ENCODE results near the gene IVNS1ABP. TPM values are rescaled to one million over a fixed set of nuclear protein-coding genes. Genes with fewer than 3 reads are reported as not detected.
A peak's percentile ranks its signal among the peaks of the same experiment; 100 is the strongest.
"Not testable (repeated sequence)": the region's sequence is repeated elsewhere in the genome, so short reads cannot be mapped to it uniquely, and the experiment has no call there.

IVNS1ABP gene
- total RNA-seq, 1 experiment from 2014 or later: 208 TPM

DNA sequence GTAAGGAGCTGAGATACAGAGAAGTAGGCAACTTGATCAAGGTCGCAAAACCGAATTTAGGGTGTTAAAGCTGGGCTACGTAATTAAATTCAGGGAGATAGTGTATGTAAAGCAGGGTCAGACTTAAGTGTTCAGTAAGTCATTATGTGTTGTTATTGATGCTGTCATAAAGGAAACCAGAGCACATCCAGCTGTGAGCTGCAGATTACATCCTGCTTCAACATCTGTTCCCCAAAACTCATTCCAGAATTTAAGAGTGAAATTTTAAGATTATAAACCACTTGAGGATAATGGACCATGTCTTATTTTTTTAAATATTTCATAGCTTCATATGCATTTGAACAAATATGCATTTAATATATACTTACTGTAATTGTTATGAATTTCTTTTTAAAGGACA, 49.7 kb downstream of the IVNS1ABP start:
- H3K27me3 ChIP-seq (ENCODE audit: control insufficient read depth, insufficient read depth, low read length): no peaks in the 10 kb centered on the region
- H3K4me3 ChIP-seq (ENCODE audit: insufficient read depth, low read depth, low read length): no peak overlapping the region
- no peak for DNase-seq
- H3K36me3 ChIP-seq (replicated peaks; ENCODE audit: control insufficient read depth, insufficient read depth, low read length): no peaks in the 10 kb centered on the region

GRCh38 chr1:185265314-185265713, 51.7 kb downstream of the IVNS1ABP start:
- H3K4me3 ChIP-seq (ENCODE audit: insufficient read depth, low read depth, low read length): no peak overlapping the region
- no peaks in the 10 kb centered on the region for H3K27me3 ChIP-seq (ENCODE audit: control insufficient read depth, insufficient read depth, low read length)
- DNase-seq: no peak
- H3K36me3 ChIP-seq (replicated peaks; ENCODE audit: control insufficient read depth, insufficient read depth, low read length): no peaks in the 10 kb centered on the region

- Histone ChIP-seq H3K36me3 (replicated peaks; ENCODE audit: control insufficient read depth, insufficient read depth, low read length) (no peaks in the 10 kb centered on the region), H3K4me3 (ENCODE audit: insufficient read depth, low read depth, low read length) (no peak overlapping the region), H3K27me3 (ENCODE audit: control insufficient read depth, insufficient read depth, low read length) (no peaks in the 10 kb centered on the region)
- DNase-seq: no peak
Measured at GRCh38 chr1:185263780-185264179, 53.3 kb downstream of the IVNS1ABP start.

- no peak for DNase-seq
- Histone ChIP-seq H3K4me3 (ENCODE audit: insufficient read depth, low read depth, low read length) (no peak overlapping the region), H3K27me3 (ENCODE audit: control insufficient read depth, insufficient read depth, low read length) (no peaks in the 10 kb centered on the region), H3K36me3 (replicated peaks; ENCODE audit: control insufficient read depth, insufficient read depth, low read length) (no peaks in the 10 kb centered on the region)
Measured at GRCh38 chr1:185263292-185263691, 53.8 kb downstream of the IVNS1ABP start.

GRCh38 chr1:185262151-185262550, 54.9 kb downstream of the IVNS1ABP start:
- Histone ChIP-seq H3K36me3 (replicated peaks; ENCODE audit: control insufficient read depth, insufficient read depth, low read length) (no peaks in the 10 kb centered on the region), H3K4me3 (ENCODE audit: insufficient read depth, low read depth, low read length) (no peak overlapping the region)
- no peak for DNase-seq

DNA sequence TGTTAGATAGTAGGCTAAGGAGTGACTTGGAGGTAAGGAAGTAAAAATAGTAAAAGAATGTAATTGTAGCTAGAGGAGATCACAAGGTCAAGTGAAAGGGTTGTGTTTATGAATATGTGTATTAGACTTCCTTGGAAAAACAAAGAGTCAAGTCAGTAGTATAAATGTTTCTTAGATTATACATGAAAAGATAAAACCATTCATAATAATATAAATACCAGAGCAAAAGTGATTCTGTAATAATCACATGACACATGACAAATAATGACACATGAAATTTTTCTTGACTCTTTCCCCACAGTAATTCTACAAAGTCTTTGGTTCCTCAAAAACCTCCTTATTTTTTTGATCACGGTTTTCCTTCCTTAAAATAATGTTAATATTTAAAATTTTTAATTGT, 56.4 kb downstream of the IVNS1ABP start:
- no peaks in the 10 kb centered on the region for H3K36me3 ChIP-seq (replicated peaks; ENCODE audit: control insufficient read depth, insufficient read depth, low read length)
- H3K4me3 ChIP-seq (ENCODE audit: insufficient read depth, low read depth, low read length): no peak overlapping the region
- H3K27me3 ChIP-seq (ENCODE audit: control insufficient read depth, insufficient read depth, low read length): no peaks in the 10 kb centered on the region
- DNase-seq: no peak

More at GRCh38 chr1:185262151-185262550, 54.9 kb downstream of the IVNS1ABP start:
- H3K27me3 ChIP-seq (ENCODE audit: control insufficient read depth, insufficient read depth, low read length): no peaks in the 10 kb centered on the region

GRCh38 chr1:185258676-185259075, 58.4 kb downstream of the IVNS1ABP start:
- no peaks in the 10 kb centered on the region for H3K27me3 ChIP-seq (ENCODE audit: control insufficient read depth, insufficient read depth, low read length)
- H3K36me3 ChIP-seq (replicated peaks; ENCODE audit: control insufficient read depth, insufficient read depth, low read length): no peaks in the 10 kb centered on the region
- no peak for DNase-seq
- H3K4me3 ChIP-seq (ENCODE audit: insufficient read depth, low read depth, low read length): no peak overlapping the region

- no peak for DNase-seq
Measured at GRCh38 chr1:185257950-185258208, 59.2 kb downstream of the IVNS1ABP start.

GRCh38 chr1:185257116-185257949, 59.7 kb downstream of the IVNS1ABP start:
- H3K27me3 ChIP-seq (ENCODE audit: control insufficient read depth, insufficient read depth, low read length); DNase-seq; H3K36me3 ChIP-seq (replicated peaks; ENCODE audit: control insufficient read depth, insufficient read depth, low read length): not testable (repeated sequence)
- peak overlapping the region; percentile 21 for H3K4me3 ChIP-seq (ENCODE audit: insufficient read depth, low read depth, low read length)

More at GRCh38 chr1:185257950-185258208, 59.2 kb downstream of the IVNS1ABP start:
- H3K27me3 ChIP-seq (ENCODE audit: control insufficient read depth, insufficient read depth, low read length): no peaks in the 10 kb centered on the region
- no peaks in the 10 kb centered on the region for H3K36me3 ChIP-seq (replicated peaks; ENCODE audit: control insufficient read depth, insufficient read depth, low read length)
- no peak overlapping the region; the same call in 1 of the 2 replicates for H3K4me3 ChIP-seq (ENCODE audit: insufficient read depth, low read depth, low read length)

- H3K4me3 ChIP-seq (ENCODE audit: insufficient read depth, low read depth, low read length); H3K27me3 ChIP-seq (ENCODE audit: control insufficient read depth, insufficient read depth, low read length); DNase-seq; H3K36me3 ChIP-seq (replicated peaks; ENCODE audit: control insufficient read depth, insufficient read depth, low read length): not testable (repeated sequence)
Measured at GRCh38 chr1:185255595-185255994, 61.4 kb downstream of the IVNS1ABP start.

- not testable (repeated sequence) for H3K36me3 ChIP-seq (replicated peaks; ENCODE audit: control insufficient read depth, insufficient read depth, low read length); H3K27me3 ChIP-seq (ENCODE audit: control insufficient read depth, insufficient read depth, low read length); H3K4me3 ChIP-seq (ENCODE audit: insufficient read depth, low read depth, low read length); DNase-seq
Measured at GRCh38 chr1:185252404-185252803, 64.6 kb downstream of the IVNS1ABP start.

DNA sequence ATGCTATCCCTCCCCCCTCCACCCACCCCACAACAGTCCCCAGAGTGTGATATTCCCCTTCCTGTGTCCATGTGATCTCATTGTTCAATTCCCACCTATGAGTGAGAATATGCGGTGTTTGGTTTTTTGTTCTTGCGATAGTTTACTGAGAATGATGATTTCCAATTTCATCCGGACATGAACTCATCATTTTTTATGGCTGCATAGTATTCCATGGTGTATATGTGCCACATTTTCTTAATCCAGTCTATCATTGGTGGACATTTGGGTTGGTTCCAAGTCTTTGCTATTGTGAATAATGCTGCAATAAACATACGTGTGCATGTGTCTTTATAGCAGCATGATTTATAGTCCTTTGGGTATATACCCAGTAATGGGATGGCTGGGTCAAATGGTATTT, 65.1 kb downstream of the IVNS1ABP start:
- H3K4me3 ChIP-seq (ENCODE audit: insufficient read depth, low read depth, low read length); H3K27me3 ChIP-seq (ENCODE audit: control insufficient read depth, insufficient read depth, low read length); DNase-seq; H3K36me3 ChIP-seq (replicated peaks; ENCODE audit: control insufficient read depth, insufficient read depth, low read length): not testable (repeated sequence)

DNA sequence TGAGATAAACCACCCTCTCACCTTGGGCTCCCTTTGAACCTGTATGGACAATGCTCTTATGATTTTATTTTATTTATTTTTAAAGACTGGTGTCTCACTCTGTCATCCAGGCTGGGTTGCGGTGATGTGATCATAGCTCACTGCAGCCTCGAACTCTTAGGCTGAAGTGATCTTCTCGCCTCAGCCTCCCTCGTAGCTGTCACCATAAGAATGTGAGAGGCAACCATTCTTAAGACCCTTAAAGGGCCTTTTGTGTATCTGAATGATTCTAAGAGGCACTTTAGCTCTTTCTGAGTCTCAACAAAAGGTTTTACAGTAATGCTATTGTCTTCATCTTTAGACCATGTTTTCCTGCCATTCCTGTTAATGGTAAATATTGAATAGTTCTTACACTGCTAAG, 67.0 kb downstream of the IVNS1ABP start:
- no peaks in the 10 kb centered on the region for H3K36me3 ChIP-seq (replicated peaks; ENCODE audit: control insufficient read depth, insufficient read depth, low read length)
- DNase-seq: no peak
- no peak overlapping the region for H3K4me3 ChIP-seq (ENCODE audit: insufficient read depth, low read depth, low read length)
- H3K27me3 ChIP-seq (ENCODE audit: control insufficient read depth, insufficient read depth, low read length): no peaks in the 10 kb centered on the region

- Histone ChIP-seq H3K4me3 (ENCODE audit: insufficient read depth, low read depth, low read length) (no peak overlapping the region), H3K36me3 (replicated peaks; ENCODE audit: control insufficient read depth, insufficient read depth, low read length) (no peaks in the 10 kb centered on the region), H3K27me3 (ENCODE audit: control insufficient read depth, insufficient read depth, low read length) (no peaks in the 10 kb centered on the region)
- no peak for DNase-seq
Measured at GRCh38 chr1:185249563-185249962, 67.5 kb downstream of the IVNS1ABP start.

Measured in H7 (cell line).